ACC112 (cell line): ENCODE data around the gene CDC14A.
"Not testable (repeated sequence)": the region's sequence is repeated elsewhere in the genome, so short reads cannot be mapped to it uniquely, and the experiment has no call there.

Experiments used
- H2AFZ ChIP-seq: fragments of 200-600 bp; sonication (generic); one replicate; pipeline ENCODE4 v1.6.0; 2017; ENCODE audit warnings: antibody characterized with exemption, low read length; ENCODE audit not compliant: unreplicated experiment
- H3K27ac ChIP-seq: fragments of 200-600 bp; sonication (generic); 2 replicates; pipeline ENCODE4 v1.5.1; 2014; ENCODE audit warnings: low read depth, mild to moderate bottlenecking, antibody characterized with exemption, low read length, moderate library complexity
- H3K27me3 ChIP-seq: fragments of 200-600 bp; sonication (generic); 2 replicates; pipeline ENCODE4 v1.6.1; 2014; ENCODE audit warnings: mild to moderate bottlenecking, antibody characterized with exemption, low read length, moderate library complexity, mixed read lengths; ENCODE audit not compliant: insufficient read depth
- H3K36me3 ChIP-seq: fragments of 200-600 bp; sonication (generic); 2 replicates; pipeline ENCODE4 v1.6.1; 2016; ENCODE audit warnings: mild to moderate bottlenecking, antibody characterized with exemption, low read length, moderate library complexity, mixed read lengths; ENCODE audit not compliant: insufficient read depth
- H3K4me1 ChIP-seq: fragments of 200-600 bp; sonication (generic); one replicate; pipeline ENCODE4 v1.6.1; 2016; ENCODE audit warnings: low read length, mixed read lengths; ENCODE audit not compliant: insufficient read depth, unreplicated experiment, control insufficient read depth
- H3K4me3 ChIP-seq: fragments of 200-600 bp; sonication (generic); 2 replicates; pipeline ENCODE4 v1.5.1; 2014; ENCODE audit warnings: mild to moderate bottlenecking, low read depth, low read length
- H3K79me2 ChIP-seq: fragments of 200-600 bp; sonication (generic); one replicate; pipeline ENCODE4 v1.6.0; 2016; ENCODE audit warnings: low read length; ENCODE audit not compliant: control insufficient read depth, unreplicated experiment, insufficient read depth

The CDC14A gene

DNA sequence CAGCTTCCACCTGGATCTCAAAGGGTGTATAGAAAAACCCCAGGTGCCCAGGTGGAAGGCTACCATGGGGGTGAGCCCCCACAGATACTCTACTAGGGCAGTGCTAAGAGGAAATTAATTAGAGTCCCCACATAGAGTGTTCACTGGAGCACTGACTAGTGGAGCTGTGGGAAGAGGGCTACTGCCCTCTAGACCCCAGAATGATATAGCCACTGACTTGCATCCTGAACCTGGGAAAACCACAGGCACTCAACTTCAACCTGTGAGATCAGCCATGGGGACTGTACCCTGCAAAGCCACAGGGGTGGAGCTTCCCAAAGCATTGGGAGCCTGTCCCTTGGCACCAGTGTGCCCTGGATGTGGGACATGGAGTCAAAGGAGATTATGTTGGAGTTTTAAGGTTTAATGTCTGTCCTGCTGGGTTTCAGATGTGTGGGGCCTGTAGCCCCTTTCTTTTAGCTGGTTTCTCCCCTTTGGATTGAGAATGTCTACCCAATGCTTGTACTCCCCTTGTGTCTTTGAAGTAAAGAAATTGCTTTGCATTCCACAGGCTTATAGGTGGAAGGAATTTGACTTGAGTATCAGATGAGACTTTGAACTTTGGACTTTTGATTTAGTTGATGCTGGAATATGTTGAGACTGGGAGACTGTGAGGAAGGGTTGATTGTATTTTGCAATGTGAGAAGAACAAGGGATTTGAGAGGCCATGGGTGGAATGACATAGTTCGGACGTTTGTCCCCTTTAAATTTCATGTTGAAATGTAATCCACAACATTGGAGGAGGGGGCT lies 31.8 kb upstream of the CDC14A start:
- Histone ChIP-seq H3K79me2 (no peaks in the 10 kb centered on the region), H3K36me3 (no peaks in the 10 kb centered on the region), H3K27me3 (no peaks in the 10 kb centered on the region), H3K27ac (no peak overlapping the region), H2AFZ (no peak overlapping the region), H3K4me1 (peaks cover 12% of the 10 kb centered on the region), H3K4me3 (no peak overlapping the region)

DNA sequence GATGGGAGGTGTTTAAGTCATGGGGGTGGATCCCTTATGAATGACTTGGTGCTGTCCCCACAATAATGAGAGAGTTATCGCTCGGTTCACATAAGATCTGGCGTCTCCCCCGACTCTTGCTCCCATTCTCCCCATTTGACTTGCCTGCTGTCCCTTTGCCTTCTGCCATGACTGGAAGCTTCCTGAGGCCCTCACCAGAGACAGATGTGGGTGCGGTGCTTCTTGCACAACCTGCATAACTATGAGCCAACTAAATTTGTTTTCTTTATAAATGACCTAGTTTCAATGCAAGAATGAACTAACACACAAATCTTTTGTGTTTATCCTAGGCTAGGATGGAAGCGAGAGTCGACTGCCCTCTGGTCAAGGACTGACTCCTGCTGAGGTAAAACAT lies 31.2 kb upstream of the CDC14A start:
- no peak overlapping the region for H3K27ac ChIP-seq
- H3K79me2 ChIP-seq = no peaks in the 10 kb centered on the region
- H3K27me3 ChIP-seq = no peaks in the 10 kb centered on the region
- peaks cover 12% of the 10 kb centered on the region for H3K4me1 ChIP-seq
- H3K36me3 ChIP-seq = no peaks in the 10 kb centered on the region
- no peak overlapping the region for H3K4me3 ChIP-seq
- no peak overlapping the region for H2AFZ ChIP-seq

DNA sequence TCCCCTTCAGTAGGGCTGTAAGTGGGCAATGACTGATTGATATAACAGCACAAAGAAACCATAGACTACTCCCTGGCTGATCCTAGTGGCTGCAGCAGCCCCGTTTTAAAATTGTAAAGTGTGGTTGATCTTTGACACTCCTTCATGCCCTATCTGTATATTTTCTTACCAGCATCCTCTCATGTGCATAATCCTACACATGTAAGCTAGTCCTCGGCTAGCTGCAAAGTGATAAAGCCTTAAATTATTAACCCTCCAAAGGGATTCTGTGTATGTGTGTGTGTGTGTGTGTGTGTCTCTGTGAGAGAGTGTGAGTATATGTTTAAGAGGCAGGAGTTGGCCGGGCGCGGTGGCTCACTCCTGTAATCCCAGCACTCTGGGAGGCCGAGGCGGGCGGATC lies 30.8 kb upstream of the CDC14A start:
- no peak overlapping the region for H3K27ac ChIP-seq
- H3K79me2 ChIP-seq = no peaks in the 10 kb centered on the region
- H3K36me3 ChIP-seq = no peaks in the 10 kb centered on the region
- H3K4me1 ChIP-seq = peaks cover 12% of the 10 kb centered on the region
- H2AFZ ChIP-seq = no peak overlapping the region
- no peak overlapping the region for H3K4me3 ChIP-seq
- H3K27me3 ChIP-seq = no peaks in the 10 kb centered on the region

DNA sequence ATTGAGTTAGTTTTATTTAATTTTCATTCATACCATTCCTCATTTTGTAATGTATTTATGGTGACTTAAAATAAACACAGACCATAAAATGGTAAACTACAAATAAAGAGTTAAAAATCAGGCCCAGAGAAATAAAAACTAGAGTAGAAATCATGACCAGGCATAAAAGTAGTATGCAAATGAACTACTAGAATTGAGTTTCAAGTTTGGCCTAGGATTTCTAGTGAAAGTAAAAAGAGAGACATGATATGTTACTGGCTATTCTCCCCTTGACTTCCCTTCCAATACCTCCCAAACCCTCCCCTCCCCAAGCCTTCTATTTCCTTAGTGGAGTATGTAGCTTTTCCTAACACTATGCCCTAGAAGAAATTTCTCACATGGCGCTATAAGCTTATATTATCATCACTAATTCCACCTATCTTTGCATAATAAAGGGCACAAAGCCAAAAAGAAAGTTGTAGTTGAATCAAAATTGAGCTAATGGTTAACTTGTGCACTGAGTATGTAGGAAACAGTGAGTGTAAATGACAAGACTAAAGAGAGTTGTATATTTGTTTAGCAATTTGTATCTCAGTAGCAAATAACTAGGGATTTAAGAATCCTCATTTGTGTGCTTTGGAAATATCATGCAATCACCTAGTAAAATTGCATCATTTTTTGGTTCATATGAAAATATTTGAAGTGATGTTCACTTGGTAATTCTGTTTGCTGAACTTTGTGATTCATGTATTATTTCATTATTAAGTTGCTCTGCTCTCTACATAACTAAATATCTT lies 29.7 kb upstream of the CDC14A start:
- no peaks in the 10 kb centered on the region for H3K36me3 ChIP-seq
- peaks cover 12% of the 10 kb centered on the region for H3K4me1 ChIP-seq
- H3K27me3 ChIP-seq = no peaks in the 10 kb centered on the region
- peak overlapping the region; percentile 42 for H3K27ac ChIP-seq
- H3K4me3 ChIP-seq = no peak overlapping the region
- H3K79me2 ChIP-seq = no peaks in the 10 kb centered on the region
- peak overlapping the region; percentile 20 for H2AFZ ChIP-seq

DNA sequence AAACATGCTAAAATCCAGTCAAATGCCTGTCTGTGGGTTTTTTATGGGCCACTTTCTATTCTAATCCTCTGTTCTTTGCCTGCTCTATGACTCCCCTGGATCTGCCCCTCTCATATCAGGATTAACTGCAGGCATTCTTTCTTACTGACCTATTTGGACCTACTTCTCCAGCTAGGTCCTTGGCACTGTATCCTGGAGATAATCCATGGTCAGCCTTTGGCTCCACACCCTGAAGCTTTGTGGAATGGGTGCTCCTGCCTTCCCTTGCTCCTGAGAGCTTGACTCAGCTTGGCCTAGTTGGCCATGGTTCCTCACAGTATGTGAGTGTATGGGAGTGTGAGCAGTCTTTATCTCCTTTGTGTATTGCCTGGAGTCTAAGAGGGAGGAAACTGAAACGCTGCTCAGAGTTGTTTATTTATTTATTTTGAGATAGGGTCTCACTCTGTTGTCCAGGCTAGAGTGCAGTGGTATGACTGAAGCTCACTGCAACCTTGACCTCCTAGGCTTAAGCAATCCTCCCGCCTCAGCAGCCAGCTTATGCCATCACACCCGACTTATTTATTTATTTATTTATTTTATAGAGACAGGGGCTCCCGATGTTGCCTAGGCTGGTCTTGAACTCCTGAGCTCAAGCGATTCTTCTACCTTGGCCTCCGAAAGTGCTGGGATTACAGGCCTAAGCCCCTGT lies 28.7 kb upstream of the CDC14A start:
- peak overlapping the region; percentile 42 for H3K27ac ChIP-seq
- peaks cover 12% of the 10 kb centered on the region for H3K4me1 ChIP-seq
- H2AFZ ChIP-seq = no peak overlapping the region
- no peaks in the 10 kb centered on the region for H3K27me3 ChIP-seq
- no peak overlapping the region for H3K4me3 ChIP-seq
- H3K79me2 ChIP-seq = no peaks in the 10 kb centered on the region
- H3K36me3 ChIP-seq = no peaks in the 10 kb centered on the region

DNA sequence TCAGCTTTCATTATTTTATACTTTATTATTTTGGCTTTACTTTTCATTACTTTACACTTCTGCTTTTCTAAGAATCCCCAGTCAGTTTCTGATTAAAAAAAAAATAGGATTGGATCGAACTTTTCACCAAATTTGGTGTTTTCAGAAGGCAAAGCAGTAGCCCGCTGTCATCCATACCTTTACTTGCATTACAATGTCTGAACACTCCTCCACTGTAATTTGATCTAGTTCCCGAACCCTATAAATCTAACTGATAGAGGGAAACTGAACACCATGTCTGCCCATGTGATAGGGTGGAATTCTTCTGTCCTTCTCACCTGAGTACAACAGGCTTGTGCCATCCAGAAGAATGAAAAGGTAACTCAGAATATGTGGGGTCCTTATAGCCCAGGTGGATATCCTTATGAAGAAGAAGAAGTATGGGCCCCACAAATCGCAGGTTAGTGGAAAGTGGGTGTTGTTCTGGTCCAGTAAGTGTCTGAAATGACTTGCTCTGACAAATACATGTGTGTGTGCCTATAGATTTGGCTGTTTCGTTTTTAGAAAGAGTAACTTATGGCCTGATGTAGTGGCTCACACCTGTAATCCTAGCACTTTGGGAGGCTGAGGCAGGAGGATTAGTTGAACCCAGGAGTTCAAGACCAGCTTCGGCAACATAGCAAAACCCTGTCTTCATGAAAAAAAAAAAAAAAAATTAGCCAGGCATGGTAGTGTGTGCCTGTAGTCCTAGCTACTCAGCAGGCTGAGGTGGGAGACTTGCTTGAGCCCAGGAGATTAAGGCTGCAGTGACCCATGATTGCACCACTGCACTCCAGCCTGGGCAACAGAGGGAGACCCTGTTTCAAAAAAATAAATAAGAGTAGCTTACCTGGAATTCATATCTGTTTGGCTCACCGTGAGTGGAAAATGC lies 26.6 kb upstream of the CDC14A start:
- Histone ChIP-seq H2AFZ (no peak overlapping the region), H3K27me3 (no peaks in the 10 kb centered on the region), H3K4me1 (peaks cover 12% of the 10 kb centered on the region), H3K4me3 (no peak overlapping the region), H3K36me3 (no peaks in the 10 kb centered on the region), H3K79me2 (no peaks in the 10 kb centered on the region), H3K27ac (no peak overlapping the region)

DNA sequence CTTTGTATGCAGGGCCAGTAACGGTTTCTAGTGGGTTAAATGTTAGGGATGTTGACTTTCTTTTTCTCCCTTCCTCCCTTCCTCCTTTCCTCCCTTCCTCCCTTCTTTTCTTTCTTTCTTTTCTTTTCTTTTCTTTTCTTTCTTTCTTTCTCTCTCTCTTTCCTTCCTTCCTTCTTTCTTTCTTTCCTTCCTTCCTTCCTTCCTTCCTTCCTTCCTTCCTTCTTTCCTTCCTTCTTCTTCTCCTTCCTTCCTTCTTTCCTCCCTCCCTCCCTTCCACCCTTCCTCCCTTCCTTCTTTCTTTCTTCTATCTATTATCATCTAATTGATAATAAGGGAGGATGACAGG lies 26.0 kb upstream of the CDC14A start:
- H2AFZ ChIP-seq, H3K27ac ChIP-seq: not testable (repeated sequence)

DNA sequence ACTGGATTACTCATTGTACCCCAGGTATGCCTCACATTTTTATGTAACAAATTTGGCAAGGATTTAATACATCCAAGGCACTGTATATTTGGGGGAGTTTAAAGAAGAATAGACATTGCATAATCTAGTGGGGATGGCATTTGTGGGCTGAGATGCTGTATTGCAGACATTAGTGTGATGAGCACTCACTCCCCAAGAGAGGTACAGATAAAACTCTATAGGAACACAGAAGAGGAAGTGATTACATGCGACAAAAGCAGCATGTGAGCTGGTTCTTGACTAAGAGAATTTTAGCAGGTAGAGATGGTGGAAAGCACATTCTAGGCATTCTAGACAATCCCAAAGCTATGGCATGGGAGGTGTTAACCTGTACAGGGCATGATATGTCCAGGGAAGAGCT lies 24.2 kb upstream of the CDC14A start:
- Histone ChIP-seq H3K79me2 (no peaks in the 10 kb centered on the region), H3K36me3 (no peaks in the 10 kb centered on the region), H3K4me1 (peaks cover 5% of the 10 kb centered on the region), H3K27me3 (no peaks in the 10 kb centered on the region), H3K27ac (no peak overlapping the region), H3K4me3 (no peak overlapping the region), H2AFZ (no peak overlapping the region)

More for the DNA sequence above, 26.0 kb upstream of the CDC14A start:
- not testable (repeated sequence) for H3K36me3 ChIP-seq, H3K79me2 ChIP-seq, H3K27me3 ChIP-seq, H3K4me3 ChIP-seq
- peaks cover 12% of the 10 kb centered on the region for H3K4me1 ChIP-seq

DNA sequence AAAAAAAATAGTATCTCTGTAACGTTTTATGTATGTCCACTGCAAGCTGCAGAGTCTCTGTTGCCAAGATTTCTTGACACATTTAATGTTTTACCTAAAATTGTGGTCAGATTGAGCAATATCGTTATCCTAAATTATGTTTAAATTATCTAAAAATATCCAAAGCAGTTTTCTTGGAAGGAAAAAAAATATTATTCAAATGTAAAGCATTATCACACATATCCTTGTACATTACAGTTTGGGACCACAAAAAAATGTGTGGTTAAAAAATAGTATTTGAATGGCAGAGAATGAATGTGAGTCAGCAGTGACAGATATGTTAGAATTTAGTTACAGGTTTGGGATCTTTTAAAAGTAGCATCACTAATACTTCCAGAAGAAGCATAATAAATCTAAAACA lies 21.2 kb upstream of the CDC14A start:
- not testable (repeated sequence) for H3K36me3 ChIP-seq, H3K4me1 ChIP-seq, H3K4me3 ChIP-seq, H3K79me2 ChIP-seq, H3K27ac ChIP-seq, H2AFZ ChIP-seq, H3K27me3 ChIP-seq

DNA sequence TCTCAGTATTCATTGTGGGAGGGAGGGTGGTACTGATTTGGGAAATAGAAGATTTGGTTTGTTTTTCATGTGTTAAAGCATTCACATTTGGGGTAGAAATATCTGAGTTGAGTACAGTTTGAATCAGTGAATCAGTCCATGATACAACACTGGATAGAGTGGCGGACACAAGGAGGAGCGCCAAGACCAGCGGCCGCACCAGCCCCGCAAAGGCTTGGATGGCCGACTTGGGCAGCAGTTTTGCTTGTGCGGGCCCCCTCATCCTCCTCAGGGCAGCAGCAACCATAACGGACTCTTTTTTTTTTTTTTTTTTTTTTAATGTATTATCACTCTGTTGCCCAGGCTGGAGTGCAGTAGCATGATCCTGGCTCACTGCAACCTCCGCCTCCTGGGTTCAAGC lies 20.0 kb upstream of the CDC14A start:
- Histone ChIP-seq H3K27me3 (0 out of 2 replicates have a peak, but pooled peaks cover 9% of the 10 kb centered on the region), H2AFZ (no peak overlapping the region), H3K36me3 (no peaks in the 10 kb centered on the region), H3K4me3 (no peak overlapping the region), H3K4me1 (no peaks in the 10 kb centered on the region), H3K79me2 (no peaks in the 10 kb centered on the region), H3K27ac (no peak overlapping the region)
